GM19043 (cell line): ENCODE results near the gene JAG2.

Experiments
- ATAC-seq: cut with Tn5 transposase; IDR thresholded peaks from one replicate; pipeline ENCODE4 v1.9.1; 2021; ENCODE audit warnings: low read depth; ENCODE audit not compliant: unreplicated experiment

The JAG2 gene

DNA sequence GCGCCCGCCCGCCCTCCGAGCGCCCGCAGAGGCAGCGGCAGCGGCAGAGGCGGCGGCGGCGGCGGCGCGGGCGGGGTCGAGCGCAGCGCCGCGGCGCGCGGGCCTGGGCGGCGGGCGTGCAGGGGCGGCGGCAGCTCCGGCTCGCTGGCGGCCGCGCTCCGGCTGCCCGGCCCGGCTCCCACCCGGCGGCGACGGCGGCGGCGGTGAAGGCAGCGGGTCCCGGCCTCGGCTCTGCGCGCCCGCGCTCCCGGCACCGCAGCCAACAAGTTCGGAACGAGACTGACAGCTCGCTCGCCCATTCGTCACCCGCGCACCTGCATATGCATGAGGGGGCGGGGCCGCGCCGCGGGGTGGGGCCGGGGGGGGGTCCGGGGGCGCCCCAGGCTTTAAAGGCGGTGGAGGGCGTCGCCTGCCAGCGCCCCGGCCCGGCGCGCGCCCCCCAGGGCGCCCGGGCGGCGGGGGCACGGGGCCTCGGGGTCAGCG is at the start of gene JAG2:
Gene JAG2, minus strand, starts transcription at position 281 of the 483 bp plus-strand sequence. CDS start 356 bp downstream, outside the sequence.
- ATAC-seq = no peak

DNA sequence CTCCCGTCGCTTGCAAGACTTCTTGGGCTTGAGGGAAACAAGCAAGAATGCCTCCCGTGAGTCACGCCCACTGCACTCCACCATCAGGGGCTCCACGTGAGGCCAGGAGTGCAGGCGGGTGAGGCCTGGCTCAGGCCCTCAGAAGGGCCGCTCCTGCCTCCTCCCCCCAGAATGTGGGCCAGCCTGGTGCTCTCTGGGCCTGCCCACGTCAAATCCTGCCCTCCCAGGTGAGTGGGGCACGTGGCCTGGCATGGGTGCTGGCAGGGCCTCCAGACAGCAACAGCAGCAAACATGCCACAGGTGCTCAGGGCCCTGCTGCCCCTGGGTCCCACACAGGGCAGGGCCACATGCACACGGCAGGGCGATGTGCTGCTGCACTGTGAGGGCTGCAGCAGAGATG is 49.2 kb upstream of the JAG2 start:
- ATAC-seq = no peak

DNA sequence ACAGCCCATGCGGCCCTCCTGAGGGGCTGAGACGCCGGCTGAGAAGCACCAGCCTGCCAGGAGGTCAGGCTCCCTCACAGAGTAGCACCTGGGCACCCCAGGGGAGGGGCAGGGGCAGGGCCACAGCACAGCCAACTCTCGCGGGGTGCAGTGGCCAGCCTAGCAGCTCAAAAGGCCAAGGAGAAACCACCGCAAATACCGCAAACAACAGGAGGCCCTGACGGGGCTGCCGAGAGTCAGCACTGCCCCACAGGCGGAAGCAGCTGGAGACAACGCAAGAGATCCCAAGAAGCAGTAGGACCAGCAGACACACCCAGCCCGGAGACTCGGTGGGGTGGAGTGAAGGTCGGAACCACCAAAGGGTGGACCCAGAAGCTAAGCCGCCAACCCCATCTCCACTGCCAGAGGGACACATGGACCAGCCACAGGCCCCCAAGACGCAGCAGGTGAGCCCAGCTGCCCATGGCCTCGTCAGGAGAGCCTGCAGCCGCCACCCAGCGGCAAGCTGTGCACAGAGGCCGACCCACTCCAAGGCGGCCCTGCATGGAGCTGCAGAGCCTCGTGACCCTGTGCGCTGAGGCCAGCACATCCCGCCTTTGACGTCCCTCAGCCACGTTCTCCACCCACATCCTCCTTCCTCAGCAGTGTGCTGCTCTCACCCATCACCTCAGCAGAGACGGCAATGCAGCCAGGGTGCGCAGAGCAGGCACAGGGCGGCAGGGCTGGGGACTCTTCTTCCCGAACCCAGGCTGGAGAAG is 48.1 kb upstream of the JAG2 start:
- ATAC-seq = no peak

DNA sequence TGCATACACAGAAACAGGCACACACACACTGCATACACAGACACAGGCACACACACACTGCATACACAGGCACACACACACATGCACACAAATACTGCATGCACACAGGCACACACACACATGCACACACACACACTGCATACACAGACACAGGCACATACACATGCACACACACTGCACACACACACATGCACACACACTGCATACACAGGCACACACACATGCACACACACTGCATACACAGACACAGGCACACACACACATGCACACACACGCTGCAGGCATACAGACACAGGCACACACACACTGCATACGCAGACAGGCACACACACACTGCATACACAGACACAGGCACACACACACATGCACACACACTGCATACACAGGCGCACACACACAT is 47.0 kb upstream of the JAG2 start:
- no peak for ATAC-seq

DNA sequence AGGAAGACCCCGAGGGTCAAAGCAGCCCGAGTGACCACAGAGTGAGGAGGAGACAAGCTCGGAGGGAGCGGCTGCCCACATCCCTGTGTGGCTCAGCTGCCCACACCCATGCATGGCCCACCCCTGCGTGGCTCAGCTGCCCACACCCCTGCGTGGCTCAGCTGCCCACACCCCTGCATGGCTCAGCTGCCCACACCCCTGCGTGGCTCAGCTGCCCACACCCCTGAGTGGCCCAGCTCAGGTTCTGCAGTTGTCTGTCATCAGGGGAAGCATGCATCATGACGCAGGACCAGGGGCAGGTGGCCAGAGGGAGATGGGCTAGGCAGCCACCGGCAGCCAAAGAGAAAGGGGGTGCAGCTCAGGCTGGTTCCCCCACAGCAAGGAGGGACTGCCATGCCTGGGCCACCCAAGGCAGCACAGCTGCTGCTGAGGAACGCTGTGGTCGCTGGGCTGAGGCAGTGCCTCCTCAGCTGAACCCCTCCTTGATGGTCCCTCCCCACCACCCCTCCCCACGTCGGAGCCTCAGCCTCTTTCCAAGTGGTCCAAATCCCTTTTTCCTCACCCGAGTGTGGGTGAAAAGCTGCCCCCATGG is 45.8 kb upstream of the JAG2 start:
- ATAC-seq = no peak

DNA sequence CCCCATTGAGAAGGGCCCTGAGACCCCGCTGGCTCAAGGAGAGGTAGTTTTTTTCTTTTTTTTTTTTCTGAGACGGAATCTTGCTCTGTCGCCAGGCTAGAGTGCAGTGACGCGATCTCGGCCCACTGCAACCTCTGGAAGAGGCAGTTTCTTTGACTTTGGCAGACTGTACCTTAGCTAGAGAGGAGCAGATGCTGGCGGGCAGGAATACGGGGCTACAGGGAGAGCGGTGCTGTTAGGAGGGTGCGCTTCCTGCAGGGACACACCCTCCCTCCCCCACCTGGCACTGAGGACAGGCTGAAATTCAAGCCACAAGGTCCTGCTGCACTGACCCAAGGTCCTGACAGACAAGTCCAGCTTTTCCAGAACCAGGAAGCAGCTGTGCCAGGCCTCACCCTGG is 44.8 kb upstream of the JAG2 start:
- no peak for ATAC-seq

DNA sequence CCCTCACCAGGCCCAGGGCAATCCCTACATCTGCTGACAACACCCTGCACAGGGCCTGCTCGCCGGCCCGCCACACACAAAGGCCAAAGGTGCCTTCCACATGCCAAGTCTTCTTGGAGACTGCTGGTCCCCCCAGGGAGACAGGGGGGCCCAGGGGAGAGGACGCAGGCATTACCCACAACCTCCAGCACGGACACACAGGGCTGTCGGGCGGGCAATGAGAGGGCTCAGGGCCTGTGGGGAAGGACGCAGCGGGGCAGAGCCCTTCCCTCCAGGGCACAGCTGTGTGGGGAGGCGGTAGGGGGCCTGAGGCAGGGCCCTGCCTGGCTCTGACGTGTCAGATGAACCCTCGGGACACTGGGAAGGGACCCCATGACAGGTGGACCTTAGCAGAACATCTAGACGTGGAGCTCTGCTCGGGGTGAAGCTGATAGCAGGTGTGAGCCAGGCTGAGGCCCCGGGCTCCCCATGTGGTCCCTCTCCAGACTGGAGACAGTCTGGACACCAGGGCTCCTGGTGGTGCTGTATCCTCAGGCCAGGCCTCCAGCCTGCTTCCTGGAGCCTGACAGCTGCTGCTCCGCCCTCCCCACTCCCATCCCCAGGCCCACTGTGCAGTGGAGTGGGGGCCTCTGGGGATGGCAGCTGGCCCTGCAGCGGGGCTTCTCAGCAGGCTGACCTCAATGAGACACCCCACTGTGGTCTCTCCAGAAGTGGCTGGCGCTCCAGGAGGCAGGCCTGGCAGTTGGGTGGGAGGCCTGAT is 44.1 kb upstream of the JAG2 start:
- ATAC-seq = no peak

DNA sequence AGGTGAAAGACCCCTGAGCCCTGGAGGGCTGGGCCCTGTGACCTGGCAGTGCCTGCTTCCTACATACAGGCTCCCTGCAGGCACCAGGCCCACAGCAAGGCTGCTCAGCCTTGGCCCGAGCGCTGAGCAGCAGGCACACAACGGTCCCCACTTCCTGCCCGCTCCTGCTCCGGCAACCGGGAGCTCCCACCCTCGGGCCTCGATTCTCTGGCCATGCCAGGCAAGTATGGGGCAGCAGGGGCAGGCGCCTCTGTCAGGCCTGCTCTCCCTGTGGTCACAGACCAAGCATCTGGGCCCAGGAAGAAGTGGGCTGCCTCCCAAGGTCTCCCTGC is 43.1 kb upstream of the JAG2 start:
- ATAC-seq = no peak

DNA sequence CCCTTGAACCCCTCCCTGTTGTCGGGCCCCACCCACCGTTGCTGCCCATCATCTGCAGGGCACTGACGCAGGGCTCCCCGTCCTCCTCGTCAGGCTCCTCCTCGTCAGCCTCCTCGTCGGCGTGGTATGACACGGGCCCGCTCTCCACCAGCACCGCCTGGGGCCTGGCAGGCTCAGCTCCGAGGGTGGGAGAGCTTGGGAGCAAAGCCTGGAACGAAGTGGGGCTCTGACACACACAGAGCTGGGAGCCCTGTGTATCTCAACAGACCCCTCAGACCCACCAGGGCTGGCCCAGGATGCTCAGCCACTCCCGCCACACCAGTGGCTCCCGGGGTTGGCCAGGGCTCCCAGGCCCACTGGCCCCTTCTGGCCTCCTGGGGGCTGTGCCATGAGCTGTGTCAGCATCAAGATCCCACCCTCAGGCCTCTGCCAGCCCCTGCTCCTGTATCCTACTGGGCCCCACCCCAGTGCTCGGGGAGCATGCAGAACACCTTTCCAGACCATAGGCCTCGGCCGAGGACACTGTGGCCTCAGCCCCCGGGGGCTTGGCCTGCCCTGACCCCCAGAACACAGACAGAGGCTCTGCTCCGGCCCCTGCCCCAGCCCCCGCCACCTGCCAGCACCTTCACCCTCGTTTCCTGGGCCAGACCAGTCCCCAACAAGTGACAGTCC is 42.6 kb upstream of the JAG2 start:
- no peak for ATAC-seq

DNA sequence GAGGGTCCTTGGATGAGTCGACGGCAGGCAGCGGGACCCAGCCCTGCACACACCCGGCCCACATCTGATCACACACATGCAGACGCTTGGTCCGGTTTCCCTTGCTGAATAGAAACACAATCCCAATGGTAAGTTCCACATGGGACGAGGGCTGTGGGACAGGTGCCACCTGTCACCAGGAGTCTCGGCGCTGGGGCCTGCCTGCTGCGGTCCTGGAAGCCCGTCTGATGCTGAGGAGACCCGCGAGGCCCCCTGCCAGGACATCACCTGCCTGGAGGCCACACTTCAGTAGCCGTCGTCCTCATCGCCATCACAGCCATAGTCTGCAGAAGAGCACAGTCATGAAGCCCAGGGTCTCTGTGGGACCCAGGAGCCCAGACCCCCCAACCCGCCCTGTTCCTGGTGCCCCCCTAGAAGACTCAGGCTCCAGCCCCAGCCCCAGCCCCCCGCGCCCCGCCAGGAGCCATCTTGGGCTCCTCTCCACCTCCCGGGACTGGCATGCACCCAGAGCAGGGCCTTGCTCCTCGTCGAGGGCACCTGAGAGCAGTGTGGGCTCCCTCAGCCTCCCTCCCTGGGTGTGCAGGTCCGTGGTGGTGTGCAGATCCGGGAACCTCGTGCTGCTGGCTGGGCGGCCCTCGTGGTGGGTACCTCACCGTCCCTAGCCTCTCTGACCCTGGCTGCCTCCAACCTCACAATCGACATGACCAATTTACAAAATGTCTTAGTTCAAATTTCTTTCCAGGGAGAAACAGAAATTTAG is 41.9 kb upstream of the JAG2 start:
- no peak for ATAC-seq

DNA sequence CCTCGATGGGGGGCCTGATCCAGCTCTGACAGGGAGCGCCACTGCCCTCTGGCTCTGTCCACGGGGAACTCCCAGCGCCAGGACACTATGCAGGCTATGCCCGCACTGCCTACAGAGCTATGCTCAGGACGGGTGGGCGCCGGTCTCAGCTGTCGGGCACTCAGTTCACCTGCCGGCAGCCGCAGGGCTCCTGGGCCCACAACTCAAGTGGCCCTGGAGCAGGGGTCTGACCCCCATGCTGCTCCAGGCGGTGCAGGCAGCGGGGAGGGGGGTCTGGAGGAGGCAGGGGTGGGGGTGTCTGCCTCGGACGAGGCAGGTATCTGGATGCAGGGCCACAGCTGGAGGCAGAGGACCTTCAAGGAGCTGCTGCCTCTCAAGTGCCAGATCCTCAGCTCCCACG is 41.1 kb upstream of the JAG2 start:
- ATAC-seq = no peak

DNA sequence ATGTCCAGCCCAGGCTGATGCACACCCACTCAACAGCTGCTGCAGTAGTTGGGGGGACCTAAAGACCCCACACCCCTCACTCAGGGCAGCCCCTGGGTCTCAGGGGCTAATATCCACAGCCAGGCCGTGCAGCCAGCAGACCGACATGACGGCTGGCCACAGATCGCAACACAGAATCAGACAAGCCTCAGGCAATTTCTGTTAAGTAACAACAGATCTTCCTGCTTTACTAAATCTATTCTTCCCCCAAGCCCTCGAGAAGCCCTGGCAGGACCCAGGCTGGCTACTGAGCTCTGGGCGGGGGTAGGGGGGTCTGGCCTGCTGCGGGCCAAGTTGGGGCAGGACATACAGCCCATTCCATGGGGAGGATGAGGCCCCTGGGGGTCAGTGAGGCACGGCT is 40.5 kb upstream of the JAG2 start:
- no peak for ATAC-seq

DNA sequence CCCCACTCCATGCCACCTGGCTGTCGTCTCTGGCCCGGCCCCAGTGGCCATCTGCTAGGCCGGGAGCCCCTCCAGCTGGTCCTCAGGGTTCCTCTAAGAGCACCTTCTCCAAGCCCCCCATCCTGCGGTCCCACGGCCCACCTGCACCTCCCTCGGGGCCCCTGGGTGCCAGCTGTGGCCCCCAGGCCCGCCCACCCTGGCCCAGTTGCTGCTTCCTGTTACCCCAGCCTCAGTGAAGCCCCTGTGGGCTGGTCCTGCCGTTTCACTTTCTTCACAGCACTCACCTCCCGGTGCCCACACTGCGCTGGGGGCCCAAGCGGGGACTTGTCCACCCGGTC is 40.1 kb upstream of the JAG2 start:
- ATAC-seq = no peak

DNA sequence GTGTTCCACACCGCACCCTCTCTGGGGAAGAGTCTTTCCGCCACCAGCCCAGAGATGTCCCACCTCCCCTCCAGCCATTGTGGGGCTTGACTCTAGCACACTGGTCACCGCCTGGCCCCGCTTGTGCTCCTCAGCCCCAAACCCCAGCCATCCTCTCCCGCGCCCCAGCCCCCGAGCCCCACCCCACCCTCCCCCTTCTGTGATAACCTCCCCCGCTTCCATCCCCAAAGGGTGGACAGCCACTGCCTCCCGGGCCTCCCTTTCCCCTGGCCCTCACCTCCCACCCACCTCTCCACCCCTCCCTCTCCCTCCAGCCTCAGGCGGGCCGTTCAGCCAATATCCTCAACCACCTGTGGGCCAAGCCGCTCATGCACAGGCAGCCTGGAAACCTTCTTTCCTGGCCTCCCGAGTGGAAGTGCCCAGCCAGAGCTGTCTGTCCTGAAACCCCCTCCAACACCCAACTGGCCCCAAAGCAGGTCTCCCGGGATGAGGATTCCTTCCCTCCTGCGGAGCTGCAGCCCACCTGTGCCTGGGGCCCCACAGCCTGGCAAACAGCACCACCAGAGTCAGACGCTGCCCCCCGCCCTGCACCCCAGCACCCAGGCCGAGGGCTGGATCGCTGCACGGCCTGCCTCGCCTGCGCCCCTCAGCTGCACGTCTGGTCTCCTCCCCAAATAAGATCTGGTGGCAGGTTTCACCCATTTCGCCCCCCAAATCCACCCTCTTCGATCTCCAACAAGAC is 39.6 kb upstream of the JAG2 start:
- ATAC-seq = no peak

DNA sequence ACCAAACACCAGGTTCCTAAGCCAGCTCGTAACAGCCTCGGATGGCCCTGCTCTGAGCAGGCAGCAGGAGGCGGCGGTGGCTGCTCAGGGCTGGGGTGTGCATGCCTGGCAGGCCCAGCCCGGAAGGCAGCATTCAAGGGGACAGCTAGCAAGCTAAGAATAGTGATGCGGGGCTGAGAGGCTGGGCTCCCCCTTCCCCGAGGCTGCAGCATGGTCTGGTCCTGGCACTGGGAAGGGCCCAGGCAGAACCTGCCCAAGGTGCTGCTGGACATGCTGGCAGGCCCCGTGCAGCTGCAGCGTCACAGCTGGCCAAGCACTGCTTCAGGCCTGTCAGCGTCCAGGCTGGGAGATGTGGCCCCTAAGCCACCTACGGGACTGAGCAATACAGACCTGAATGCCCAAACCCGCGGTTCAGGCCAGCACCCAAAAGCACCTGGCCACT is 38.9 kb upstream of the JAG2 start:
- ATAC-seq = no peak

DNA sequence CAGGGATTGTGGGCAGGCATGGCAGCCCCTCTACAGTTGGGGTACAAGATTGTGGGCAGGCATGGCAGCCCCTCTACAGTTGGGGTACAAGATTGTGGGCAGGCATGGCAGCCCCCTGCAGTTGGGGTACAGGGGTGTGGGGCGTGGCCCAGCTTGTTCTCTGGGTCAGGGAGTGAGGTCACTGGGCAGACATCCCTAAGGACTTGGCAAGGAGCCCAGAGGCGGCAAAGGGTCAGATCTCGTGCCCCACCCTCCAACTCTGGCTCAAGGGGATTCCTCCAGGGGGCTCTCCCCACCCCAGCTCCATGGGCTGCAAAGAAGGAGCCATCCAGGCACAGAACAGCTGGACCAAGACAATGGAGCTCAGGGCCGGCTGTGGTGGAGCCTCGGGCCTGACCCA is 38.3 kb upstream of the JAG2 start:
- ATAC-seq = no peak

DNA sequence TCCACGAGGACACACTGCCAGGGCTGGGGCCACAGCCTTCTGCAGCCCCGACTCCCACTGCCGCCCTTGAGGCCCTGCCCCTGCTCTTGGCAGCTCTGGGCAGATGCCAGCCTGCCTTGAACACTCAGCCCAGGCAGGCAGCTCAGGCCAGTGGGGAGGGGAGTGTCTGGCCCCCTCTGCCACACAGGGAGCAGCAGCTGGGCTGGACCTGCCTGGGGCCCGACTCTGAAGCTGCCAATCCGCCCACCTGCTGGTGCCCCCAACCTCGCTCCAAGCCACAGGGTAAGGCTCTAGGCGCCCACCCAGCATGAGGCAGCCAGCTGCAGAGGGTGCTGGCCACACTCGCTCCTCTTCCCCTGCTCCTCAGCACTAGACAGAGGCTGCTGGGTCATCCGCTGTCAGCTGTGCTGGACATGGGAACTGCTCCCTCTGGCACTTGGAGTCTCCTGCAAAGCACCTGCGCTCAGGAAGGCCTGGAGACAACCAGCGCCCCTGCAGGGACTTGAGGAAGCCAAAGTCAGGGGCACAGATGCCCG is 37.2 kb upstream of the JAG2 start:
- ATAC-seq = no peak

DNA sequence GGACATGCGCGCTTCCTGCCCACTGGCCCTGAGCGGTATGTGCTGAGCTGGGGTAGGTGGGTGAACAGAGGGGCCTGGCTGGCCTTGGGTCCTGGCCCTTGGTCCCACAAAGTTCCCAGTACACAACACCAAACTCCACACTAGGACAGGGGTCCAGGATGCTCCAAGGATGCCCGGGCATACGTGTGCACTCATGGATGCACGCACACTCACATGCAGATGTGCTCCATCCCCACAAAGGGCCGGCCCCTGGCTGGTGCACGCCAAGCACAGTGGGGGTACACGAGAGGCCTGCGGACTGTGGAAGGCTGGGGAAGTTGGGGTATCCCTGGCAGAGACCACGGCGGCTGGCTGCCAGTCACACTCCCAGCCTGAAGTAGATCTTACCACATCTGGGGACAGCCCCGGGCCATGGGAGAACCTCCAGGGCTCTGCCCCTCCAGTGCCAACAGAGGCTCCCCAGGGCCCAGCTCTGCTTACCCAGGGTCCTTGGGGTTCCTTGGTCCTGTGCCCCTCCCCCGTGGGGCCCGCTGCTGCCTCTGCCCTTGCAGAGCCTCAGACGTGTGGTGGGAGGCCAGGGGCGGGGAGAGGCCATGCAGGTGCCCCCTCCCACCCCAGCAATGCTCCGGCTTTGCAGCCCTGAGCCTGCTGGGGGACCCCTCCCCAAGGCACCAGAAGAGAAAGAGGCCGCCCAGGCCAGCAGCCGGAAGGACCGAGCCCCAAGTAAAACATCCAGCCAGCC is 36.5 kb upstream of the JAG2 start:
- no peak for ATAC-seq
